Loucy (cell line): ENCODE measurements around the gene PIPOX.

ENCODE experiments used
- CTCF ChIP-seq: fragments of 200-600 bp; sonication (generic); conservative IDR thresholded peaks from 2 replicates; pipeline ENCODE4 v1.5.1; 2014; ENCODE audit warnings: mild to moderate bottlenecking, antibody characterized with exemption, low read length
- EZH2phosphoT487 ChIP-seq: fragments of 200-600 bp; IDR thresholded peaks from 2 replicates; pipeline ENCODE4 v1.6.1; 2018; ENCODE audit warnings: antibody characterized with exemption, mild to moderate bottlenecking, moderate library complexity, borderline replicate concordance

GRCh38 chr17:29057361-29057760 lies 14.4 kb downstream of the PIPOX start:
- no peak for TF ChIP-seq CTCF
- TF ChIP-seq EZH2phosphoT487, result no peak
